ENCODE data around the gene SEMA3C.

The SEMA3C gene

DNA sequence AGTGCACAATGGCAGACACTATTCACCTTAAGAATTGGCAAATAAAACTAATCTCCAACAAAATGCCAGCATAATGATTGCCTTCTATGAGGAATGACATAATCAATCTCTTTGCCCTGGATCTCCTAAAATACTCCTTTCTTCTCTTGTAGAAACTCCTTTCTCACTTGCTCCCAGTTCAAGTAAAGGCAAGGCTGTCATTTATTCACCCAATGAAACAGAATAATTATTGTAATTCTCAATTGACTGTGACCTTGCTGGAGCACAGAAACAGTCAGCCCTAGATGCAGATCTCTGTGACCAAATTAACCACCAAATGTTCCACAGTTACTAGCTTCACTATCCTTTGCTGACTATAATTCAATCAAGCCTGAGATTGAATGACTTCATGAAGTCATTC is 99.3 kb downstream of the SEMA3C start:
- no peak for DNase-seq

DNA sequence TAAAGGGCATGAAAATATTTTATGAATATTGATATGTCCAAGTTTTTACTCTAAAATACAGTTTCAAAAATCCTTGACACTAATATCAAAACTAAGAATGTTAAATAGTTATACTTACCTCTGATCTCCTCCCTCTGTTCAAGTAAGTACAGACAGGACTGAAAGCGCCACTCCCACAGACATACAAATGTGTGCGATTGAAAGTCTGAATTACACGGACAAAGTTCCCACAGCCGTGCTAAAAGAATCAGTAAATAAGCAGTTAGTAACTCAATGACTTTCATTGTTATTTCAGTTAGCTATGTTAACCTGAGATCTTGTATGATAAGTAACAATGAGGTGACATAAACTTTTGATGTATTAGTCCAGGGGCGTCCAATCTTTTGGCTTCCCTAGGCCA is 100.7 kb downstream of the SEMA3C start:
- DNase-seq = no peak

DNA sequence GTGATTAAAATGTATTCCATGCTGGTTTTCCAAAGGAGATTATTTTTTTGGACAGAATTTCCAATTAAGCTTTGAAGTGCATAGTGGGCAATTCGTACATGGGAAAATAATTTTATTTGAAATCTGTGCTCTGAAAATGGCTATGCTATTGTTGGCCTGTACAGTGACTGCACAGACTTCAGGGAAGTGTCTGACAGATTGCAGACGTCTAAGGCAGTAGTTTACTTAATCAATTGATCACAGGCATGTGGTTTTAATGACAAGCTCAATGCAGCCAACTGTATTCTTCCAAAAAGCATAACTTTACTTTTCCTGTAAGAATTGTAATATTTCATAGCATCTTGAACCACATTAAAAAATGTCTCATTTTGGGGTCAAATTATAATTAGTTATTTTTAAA is 102.0 kb downstream of the SEMA3C start:
- no peak for DNase-seq

DNA sequence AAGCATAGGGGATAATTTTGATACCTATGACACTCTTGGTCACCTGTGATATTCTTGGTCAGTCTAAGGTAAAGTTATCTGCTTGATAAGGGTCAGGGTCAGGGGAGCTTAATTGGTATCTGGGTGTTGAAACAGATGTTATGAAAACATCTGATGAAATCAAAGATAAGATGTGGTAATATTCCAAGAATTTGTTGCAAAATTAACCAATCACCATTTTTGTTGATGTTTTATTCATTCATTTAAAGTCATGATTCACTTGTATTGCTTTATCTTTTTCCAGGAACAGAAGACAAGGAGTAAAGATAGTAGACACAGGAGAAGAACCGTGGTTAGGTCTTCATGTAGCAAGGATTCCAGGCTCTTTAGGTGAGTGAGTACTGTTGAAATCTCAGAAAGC is 103.1 kb downstream of the SEMA3C start:
- no peak for DNase-seq

DNA sequence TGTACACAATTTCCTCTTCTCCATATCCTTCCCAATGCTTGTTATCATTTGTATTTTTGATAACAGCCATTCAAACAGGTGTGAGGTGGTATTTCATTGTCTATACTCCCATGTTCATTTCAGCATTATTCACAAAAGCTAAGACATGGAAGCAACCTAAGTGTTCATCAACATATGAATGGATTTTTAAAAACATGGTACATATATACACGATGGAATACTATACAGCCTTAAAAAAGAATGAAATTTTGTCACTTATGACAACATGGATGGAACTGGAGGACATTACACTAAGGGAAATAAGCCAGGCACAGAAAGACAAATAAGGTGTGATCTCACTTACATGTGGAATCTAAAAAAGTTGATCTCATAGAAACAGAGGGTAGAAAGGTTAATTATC is 109.3 kb downstream of the SEMA3C start:
- DNase-seq = no peak

DNA sequence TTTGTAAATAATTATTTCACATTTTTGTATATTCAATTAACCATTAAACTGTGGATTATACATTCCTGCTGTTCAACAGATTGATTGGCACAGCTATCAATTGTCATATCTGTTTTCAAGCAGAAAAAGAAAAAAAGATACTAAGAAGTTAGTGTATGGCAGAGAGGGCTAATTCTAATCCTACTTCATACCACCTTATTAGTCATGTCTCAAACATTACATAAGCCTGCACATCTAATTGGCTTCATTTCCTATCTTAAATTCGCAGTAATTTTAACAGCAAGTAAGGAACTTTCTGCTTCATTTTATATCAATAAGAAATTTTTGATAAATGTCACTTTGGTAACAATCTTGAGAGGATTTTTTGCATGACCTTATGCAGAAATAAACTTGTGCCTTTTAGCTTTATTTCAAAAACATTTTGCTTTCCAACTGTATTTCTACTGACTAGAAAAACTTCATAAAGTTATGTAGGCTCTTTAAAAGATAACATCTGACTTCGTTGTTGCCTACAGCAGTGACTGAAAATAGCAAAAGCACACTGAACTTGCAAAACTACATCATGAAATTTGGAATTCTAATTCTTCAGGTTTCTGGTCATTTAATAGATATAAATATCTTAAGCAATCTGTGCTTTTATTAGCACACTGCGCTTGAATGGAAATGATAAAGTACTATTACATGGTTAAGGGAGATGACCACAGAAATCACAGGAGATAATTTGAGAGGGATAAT is 111.5 kb downstream of the SEMA3C start:
- no peak for DNase-seq

DNA sequence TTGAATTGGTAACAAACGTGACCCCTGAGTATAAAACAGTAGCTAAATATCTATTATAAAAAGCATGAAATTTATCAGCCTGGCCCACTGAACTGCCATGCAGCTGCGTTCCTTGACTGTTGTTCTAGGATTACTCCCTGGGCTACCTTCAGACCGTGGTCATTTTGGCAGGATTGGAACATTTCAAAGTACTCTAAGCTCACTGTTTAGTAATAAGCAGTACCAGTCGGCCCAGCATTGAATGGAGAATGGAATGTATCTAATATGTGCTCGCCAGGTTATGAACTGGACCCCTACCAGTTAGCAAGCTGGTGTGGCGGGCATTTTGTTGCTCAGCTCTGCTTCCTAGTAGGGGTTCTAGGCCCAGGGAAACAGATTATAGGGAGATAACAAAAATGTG is 112.2 kb downstream of the SEMA3C start:
- DNase-seq = no peak

DNA sequence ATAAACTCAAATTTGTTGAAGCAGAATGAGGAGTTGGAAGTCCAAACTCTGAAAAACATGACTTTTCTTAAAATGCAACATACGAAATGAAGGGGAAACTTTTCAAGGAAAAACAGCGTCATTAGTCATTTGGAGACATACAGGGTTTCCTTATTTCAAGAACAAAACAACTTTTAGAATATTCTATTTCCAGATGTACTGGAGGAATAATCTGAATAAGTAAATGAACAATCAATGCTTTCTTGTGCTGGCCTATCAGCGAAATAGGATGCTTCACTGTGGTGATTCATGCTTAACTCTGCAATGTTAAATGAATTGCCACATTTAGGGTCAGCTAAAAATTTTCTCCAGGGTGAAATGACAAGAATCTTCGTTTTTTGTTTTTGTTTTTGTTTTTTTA is 114.3 kb downstream of the SEMA3C start:
- no peak for DNase-seq

DNA sequence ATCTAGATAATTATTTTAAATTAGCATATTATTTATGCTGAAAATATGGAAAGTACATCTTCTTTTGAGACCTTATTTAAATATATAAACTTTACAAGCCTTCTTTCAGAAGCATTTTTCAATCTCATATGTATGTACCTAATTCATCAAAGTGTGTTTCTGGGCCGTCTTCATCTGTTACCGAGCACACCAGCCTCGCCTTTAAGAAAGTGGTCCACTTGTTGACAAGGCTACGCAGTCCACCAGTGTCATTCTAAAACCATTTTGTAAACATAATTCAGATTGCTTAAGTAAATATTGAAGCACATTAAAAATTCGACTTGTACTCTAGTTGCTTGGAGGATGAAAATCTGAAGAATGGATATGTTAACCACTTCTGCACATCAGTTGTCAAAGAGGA is 116.3 kb downstream of the SEMA3C start:
- DNase-seq = no peak

DNA sequence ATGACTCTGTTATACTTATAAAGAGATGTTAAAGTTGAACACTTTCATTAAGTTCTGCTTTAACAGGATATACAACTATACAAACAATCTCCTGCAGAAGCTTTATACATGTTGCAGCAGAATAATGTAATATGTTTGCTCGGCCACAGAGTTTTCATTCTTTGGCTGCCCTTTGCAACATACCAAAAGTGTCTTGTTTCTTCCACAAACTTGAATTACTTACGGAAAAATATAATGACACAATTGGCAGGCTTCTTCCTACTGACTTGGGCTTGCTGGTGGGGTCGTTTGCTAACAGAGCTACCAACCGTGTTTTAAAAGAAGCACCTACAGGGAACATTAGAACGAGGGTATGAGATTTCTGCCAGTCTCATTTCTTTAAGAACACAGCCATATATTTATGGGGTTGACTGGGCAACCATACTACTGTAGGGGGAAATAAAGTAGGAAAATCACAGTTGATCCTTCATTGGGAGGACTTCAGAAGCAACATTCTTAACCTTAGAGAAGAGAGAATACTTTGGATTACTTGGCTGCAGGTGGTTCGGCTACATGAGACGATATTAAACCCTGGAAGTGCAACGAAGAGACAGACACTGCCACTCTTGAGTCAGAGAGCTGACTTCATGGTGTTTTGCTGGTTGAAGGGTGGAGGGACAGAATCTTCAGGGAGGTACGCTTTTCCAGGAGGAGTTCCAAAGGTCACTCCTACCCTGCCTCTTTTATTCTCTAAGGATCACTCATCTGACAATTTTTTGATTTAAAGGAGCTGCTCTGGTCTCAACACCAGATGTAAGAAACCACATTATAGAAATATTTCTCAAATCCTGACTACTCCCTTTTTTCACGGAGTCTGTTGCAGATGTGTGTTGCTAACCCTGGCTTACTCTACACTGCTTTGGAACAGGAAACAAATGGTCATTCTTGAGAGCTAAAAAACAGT is 123.9 kb downstream of the SEMA3C start:
- DNase-seq = no peak

DNA sequence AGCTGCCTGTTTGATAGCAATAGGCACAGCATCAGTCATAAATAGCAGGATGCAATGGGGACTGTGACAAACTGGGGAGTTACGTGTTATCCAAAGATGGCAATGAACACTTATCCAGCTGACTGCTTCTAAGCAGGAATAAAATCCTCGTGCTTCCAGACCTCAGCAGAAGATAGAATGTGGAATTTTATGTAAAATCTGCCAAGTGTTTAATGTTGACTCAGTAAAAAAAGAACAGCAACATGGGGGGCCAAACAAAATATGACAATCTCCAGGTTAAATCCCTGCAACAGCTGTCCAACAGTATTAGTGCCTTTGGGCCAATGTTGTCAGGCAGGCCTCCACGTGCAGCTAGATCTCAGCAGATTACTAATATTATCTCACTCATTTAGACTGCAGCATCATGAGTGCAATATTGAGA is 127.3 kb downstream of the SEMA3C start:
- no peak for DNase-seq

DNA sequence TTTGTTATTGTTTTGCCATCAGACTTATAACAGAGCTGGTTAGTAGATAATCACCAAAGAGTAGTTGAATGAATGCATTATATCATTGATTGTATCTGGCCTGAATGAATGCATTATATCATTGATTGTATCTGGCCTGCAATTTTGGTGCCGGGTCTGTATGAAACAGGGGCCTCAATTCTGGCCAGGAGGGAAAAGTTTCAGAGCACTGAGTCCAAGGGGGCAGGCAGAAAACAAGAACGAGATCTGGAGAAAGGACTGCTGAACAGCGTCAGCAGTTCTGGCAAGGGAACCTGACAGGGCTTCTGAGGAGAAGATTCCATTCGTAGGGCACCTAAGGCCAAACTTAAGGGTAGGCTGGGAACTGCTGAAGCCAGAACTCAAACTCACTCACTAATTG is 128.0 kb downstream of the SEMA3C start:
- no peak for DNase-seq

DNA sequence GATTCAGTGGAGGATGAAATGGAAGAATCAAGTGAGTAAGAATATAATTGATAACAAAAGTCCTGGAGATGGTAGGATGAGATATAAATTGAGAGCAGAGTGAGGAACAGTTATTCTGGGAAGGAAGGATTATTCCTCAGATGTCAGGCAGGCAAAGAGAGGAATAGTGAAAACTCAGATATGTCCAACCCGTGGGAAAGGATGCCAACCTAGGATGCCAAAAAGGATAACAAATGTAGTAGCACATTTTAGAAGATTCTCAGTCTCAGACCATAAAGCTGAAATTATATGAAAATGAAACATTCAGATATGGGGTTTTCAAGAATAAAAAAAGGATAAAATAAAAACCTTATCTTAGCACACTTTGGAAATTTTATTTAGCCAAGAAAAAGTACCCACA is 131.1 kb downstream of the SEMA3C start:
- DNase-seq = no peak

DNA sequence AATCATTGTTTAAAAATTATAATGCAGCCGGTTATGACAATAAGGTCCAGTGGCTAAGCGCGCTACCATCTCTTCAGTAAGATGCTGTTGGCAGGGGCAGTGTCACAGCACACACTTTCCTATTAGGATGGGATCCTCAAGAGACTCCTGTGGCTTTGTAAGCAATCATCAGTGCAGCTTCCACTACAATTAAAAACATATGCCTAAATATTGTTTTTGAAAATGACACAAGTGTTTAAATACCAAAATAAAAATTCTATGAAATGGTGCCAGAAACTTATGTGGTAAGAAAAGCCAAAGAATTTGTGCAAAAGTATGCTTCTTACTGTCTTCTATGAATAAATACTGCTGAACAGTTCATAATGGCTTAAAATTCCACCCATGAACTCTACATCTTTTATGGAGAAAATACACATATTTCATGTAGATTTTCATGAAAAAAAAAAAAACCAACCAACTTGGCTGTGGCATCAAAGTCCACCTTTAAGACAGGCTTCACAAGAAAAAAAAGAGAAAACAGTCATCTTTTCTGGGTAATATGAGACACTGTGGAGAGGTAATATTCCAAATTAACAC is 132.8 kb downstream of the SEMA3C start:
- no peak for DNase-seq

DNA sequence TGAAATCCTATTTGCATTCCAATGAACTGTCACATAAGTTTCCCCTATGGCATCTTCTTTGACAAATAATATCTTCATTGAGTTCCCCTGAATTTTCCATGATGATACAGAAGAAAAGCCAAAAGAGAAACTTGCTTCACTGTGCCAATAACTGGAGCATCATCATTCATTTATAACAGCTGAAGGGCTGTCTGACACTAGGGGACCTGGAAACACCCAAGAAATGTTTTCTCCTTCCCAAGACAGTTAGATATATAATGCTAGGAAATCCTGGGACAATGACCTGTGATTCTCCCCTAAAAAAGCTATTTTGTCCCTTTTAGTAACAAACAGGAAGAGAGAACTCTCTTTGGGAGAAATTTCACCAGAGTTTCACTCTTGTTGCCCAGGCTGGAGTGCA is 133.6 kb downstream of the SEMA3C start:
- no peak for DNase-seq

DNA sequence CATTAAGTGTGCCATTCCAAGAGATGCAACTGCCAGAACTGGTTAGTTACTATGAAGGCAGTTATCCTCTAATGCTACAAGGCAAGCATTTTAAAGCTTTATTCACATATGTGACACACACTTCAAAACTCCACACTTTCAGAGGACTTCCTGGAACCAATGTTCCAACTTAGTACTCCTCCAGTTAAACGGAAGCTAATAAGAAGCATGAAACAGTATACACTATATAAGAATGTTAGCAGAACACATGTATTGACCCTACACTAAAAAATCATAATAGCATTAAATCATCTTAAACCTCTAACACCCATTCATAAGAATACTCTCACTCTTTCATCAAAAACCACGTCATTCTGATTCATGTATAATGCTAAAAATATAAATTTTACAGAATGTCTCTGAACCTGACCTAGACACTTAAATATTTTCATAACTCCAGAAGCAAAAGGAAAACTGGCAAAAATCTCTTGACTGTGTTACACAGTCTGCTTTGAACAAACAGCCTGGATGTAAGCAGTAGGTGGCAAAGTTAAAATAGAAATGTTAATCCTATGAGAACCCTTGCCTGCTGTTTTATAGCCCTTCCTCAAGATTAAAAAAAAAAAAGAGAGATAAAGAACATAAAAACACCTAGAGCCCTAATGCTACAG is 135.0 kb downstream of the SEMA3C start:
- no peak for DNase-seq

DNA sequence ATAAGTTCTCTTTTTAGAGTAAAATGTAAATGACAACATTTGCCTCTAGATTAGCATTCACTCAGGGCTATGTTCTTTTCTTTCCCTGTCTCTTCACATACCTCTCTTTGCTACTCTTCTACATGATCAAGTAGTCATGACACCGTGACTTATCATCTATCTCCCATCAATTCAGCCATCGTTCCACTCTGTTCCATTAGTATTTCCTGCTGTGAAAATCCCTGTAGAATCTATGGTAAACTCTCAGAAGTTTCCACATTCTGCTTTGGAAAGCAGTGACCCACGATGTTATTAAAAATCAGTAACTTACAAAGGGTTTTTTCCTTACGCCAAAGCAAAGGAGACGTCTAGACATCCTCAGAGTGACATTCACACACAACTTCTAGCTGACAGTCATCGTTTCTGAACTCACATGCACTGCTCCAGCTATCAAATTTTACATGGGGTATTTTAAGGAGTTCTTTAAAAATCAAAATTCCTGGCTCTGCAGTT is 135.6 kb downstream of the SEMA3C start:
- DNase-seq = no peak

DNA sequence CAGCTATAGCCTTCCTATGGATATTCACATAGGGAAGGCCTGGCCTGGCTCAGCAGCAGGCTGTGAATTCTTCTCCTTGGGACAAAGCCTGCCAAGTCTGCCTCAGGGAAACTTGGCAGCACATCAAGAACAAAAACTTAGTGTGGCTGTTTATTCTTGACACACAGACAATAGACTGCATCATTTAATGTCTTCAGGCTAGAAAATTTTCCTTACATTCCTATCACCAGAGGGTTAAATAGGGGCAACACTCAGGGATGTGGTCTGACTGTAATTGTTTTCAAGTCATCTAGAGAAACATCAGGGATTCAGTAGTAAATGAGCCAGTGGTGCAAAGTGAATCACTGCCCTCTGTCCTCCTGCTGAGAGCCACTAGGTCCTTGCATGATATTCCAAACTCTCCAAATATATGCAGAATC is 137.3 kb downstream of the SEMA3C start:
- no peak for DNase-seq

DNA sequence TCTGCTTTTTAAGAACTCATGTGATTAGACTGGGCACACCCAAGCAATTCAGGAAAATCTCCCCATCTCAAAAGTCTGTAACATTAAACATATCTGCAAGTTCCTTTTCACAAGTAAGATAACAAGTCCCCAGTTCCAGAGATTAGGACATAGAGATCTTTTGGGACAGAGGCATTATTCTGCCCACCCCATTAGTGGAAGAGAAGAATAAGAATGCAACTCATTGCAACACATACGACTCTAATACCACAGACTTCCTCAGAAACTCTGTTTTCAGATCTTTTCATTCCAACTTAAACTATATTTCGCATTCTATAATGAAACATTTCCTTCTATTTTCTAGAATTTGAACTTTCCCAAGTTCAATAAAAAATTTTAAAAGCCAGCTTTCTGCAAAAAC is 137.7 kb downstream of the SEMA3C start:
- DNase-seq = no peak

DNA sequence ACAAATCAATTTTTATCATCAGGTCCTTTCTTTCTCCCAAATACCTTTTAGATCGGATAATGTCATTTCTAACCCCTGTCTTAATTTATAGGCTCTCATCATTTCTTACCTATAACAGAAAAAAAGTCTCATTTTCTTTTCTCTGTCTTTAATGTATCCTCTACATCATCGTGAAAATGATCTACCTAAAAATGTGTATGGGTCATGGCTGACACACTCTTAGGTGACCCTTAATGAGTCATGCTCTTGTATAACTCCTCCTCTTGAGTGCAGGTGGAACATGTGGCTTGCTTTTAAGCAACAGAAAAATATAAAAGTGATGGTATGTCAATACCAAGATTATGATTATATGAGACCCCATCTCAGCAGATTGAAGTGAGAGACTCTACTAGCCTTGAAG is 139.4 kb downstream of the SEMA3C start:
- no peak for DNase-seq

DNA sequence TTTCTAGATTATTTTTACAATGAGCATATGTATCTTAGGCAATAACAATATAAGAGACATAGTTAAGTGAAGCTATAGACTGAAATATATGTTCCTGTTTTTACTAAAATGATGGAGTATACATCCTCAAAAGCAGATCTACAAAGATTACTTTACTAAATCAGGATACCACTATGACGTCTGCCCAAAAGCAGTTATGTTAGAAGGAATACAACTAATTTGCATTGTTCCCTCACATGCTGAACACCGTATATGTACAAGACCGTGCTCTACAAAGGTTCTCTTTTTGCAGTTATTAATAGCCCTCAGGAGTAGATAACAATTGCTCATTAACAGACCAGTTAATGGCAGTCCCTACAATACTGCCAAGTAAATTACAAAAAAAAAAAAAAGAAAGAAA is 143.0 kb downstream of the SEMA3C start:
- no peak for DNase-seq

DNA sequence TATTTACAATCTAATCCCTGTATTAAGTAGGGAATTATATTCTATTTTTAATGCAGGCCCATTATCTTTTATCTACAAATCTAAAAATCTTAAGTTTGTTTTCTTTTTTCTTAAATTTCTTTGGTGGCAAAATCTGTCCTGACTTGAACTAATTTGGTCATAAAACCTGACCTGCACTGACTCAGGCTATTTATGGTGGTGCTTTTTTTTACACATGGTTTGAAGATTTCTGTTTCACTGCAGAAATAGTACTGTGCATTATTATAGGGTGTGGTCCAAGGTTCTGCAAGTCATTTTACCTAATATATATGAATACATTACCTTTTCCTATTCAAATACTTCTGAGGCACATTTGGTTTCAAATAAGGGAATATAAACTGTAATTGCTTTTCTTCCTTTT is 143.4 kb downstream of the SEMA3C start:
- DNase-seq = no peak

DNA sequence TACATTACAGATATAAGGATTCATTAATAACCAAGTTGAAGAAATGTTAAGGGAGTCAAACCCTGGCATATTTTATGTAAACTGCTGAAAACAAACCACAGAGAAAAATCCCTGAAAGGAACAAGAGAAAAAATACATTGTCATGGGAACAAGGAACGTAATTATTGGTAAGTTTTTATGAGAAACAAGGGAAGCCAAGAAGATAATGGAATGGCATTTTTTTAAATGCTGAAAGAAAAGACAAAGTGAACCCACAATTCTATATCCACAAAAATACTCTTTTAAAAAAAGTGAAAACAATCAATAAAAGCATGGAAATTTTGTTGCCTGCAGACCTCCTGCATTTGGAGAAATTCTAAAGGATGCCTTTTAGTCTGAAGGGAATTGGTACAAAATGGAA is 144.0 kb downstream of the SEMA3C start:
- no peak for DNase-seq

Measured in stimulated activated CD4-positive, alpha-beta T cell treated with anti-CD3 and anti-CD28 coated beads, Interleukin-12 subunit alpha, Interleukin-12 subunit beta, amount 100 ng/mL, for 4 hours (primary cell).